HepG2 (cell line): ENCODE results near the gene CFAP92.

Experiments
- CTCF ChIP-seq: sonication (generic); formaldehyde crosslinking; IDR thresholded peaks from 2 replicates; pipeline ENCODE4 v1.5.0; 2020; ENCODE audit warnings: mild to moderate bottlenecking, missing genetic modification reagents, moderate library complexity
- GABPA ChIP-seq, 2 experiments: IDR thresholded peaks; 2 replicates each; pipeline ENCODE4 v1.6.1; 2011 to 2016; ENCODE audit warnings: low read depth in 2 of 2, low read length in 1 of 2, missing biosample characterization in 1 of 2, missing genetic modification characterization in 1 of 2
- GMEB1 ChIP-seq: sonication (generic); formaldehyde crosslinking; IDR thresholded peaks from 2 replicates; pipeline ENCODE4 v1.5.1; 2020; ENCODE audit warnings: missing genetic modification reagents, mild to moderate bottlenecking, borderline replicate concordance
- ONECUT2 ChIP-seq: sonication (generic); formaldehyde crosslinking; IDR thresholded peaks from 2 replicates; pipeline ENCODE4 v1.4.0; 2020; ENCODE audit warnings: missing genetic modification reagents
- SP1 ChIP-seq, 2 experiments: fragments of 450-650 bp in 1 of 2; sonication (generic) in 1 of 2; formaldehyde crosslinking in 1 of 2; IDR thresholded peaks; 2 replicates each; pipeline versions ENCODE4 v1.4.0 to v1.6.1; 2016 to 2020; ENCODE audit warnings: missing genetic modification reagents in 1 of 2
- TF ChIP-seq, protein P1 (sequence below): sonication (generic); formaldehyde crosslinking; IDR thresholded peaks from 2 replicates; pipeline ENCODE4 v1.5.0; 2020; ENCODE audit warnings: mild to moderate bottlenecking, missing genetic modification reagents
- TF ChIP-seq, protein P2 (sequence below): sonication (generic); formaldehyde crosslinking; IDR thresholded peaks from 2 replicates; pipeline ENCODE4 v1.8.1; 2023; ENCODE audit warnings: mild to moderate bottlenecking, missing genetic modification reagents, borderline replicate concordance

DNA sequence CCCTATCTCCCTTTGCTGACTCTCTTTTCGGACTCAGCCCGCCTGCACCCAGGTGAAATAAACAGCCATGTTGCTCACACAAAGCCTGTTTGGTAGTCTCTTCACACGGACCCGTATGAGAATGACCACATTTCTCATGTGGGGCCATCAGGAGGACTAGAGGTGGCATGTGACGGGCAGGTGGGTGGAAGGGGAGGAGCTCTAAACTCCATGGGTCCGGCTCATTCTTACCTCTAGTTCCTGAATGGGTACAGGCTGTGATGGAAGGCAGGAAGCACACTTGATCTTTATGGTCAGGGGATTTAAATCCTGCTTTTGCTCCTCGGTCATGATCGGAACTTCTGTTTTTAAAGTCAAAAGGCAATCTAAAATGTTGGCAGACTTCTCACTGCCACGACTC is 28.6 kb downstream of the CFAP92 start:
- TF ChIP-seq CTCF (CRISPR knock-in tag) (no peak), ONECUT2 (CRISPR knock-in tag) (no peak), SP1 (IDR thresholded peaks at IDR 0.05) (no peak), SP1 (CRISPR knock-in tag; IDR thresholded peaks at IDR 0.05) (no peak), GABPA (IDR thresholded peaks at IDR 0.05; ENCODE audit: low read depth, low read length) (no peak), GABPA (CRISPR knock-in tag; IDR thresholded peaks at IDR 0.05; ENCODE audit: low read depth) (no peak), GMEB1 (no peak)
- TF ChIP-seq, protein P1, sequence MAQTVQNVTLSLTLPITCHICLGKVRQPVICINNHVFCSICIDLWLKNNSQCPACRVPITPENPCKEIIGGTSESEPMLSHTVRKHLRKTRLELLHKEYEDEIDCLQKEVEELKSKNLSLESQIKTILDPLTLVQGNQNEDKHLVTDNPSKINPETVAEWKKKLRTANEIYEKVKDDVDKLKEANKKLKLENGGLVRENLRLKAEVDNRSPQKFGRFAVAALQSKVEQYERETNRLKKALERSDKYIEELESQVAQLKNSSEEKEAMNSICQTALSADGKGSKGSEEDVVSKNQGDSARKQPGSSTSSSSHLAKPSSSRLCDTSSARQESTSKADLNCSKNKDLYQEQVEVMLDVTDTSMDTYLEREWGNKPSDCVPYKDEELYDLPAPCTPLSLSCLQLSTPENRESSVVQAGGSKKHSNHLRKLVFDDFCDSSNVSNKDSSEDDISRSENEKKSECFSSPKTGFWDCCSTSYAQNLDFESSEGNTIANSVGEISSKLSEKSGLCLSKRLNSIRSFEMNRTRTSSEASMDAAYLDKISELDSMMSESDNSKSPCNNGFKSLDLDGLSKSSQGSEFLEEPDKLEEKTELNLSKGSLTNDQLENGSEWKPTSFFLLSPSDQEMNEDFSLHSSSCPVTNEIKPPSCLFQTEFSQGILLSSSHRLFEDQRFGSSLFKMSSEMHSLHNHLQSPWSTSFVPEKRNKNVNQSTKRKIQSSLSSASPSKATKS (CRISPR knock-in tag), result no peak
- TF ChIP-seq, protein P2, sequence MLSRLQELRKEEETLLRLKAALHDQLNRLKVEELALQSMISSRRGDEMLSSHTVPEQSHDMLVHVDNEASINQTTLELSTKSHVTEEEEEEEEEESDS (CRISPR knock-in tag), result no peak
